HG03432 (cell line): Measurements from ENCODE around the gene NDUFAB1.
"Not testable (repeated sequence)": the region's sequence is repeated elsewhere in the genome, so short reads cannot be mapped to it uniquely, and the experiment has no call there.

Experiments used
- ATAC-seq: cut with Tn5 transposase; IDR thresholded peaks from one replicate; pipeline ENCODE4 v1.9.1; 2021; ENCODE audit warnings: mild to moderate bottlenecking, moderate library complexity; ENCODE audit not compliant: unreplicated experiment

Gene NDUFAB1

DNA sequence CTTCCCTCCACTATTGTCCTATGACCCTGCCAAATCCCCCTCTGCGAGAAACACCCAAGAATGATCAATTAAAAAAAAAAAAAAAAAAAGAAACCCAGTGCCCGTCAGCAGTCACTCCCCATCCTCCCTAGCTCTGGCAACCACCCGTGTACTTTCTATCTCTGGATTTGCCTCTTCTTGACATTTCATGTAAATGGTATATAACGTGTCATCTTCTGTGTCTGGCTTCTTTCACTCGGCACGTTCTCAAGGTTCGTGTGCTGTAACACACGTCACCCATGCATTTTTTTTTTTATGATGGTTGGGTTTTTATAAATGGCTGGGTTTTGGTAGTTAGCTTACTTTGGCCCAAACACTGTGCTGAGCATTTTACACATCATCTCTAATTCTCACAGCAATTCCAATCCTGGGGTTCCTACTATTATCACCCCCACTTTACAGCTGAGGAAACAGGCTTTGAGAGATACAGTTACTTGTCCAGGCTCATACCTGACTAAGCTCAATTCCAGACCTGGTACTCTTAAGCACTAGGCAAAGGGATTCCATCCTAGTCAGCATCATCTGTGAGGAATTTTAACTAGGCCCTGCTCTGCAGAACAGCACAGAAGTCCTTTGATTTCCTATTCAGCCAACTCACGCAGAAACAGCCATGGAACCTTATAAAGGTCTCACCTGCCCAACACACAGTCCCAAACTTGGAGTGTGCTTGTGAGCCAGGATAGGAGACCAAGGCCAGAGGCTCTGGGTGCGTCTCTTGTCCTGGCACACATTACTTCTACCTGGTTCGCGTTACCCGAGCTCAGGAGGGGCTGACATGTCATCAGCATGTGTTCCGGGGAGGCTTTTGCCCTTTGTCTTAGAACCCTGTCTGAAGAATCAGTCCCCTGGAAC, 11.7 kb downstream of the NDUFAB1 start:
- ATAC-seq, result no peak

DNA sequence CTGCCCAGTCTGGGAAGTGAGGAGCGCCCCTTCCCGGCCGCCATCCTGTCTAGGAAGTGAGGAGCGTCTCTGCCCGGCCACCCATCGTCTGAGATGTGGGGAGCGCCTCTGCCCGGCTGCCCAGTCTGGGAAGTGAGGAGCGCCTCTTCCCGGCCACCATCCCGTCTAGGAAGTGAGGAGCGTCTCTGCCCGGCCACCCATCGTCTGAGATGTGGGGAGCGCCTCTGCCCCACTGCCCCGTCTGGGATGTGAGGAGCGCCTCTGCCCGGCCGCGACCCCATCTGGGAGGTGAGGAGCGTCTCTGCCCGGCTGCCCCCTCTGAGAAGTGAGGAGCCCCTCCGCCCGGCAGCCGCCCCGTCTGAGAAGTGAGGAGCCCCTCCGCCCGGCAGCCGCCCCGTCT, 12.8 kb downstream of the NDUFAB1 start:
- not testable (repeated sequence) for ATAC-seq

DNA sequence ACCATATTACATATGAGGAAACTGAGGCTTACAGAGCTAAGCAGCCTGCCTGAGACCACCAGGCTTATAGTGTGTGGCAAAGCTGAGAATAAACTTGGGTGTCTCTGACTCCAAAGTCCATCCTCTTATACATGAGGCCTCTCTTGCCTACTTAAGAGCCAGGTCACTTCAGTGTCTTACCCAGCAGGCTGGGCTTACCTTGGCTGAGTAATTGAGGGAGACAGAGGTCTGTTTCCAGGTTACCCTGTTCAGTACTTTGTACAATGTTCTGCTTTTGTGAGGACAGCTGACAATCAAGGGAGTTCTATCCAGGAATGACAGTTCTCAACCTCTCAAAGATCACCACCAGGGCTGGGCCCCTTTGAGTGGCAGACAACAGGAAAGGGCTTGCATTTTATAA, 14.4 kb downstream of the NDUFAB1 start:
- no peak for ATAC-seq

DNA sequence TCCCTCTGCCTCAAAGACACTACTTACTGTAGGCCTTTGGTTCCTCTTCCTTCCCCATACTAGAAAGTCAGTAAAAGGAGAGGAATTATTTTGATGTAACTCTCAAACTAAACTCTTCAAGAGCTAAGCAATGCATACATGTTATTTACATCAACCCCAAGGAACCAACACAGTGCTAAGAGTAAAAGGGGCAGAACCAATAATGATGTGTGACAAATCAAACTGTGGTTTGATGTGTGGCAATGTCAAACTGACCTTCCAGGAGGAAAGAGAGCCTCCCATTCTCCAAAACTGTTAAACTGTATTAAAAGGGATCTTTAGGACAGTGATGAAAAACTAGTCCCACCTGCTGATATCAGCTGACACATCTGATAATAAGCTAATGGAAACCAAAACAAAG, 15.7 kb downstream of the NDUFAB1 start:
- no peak for ATAC-seq

DNA sequence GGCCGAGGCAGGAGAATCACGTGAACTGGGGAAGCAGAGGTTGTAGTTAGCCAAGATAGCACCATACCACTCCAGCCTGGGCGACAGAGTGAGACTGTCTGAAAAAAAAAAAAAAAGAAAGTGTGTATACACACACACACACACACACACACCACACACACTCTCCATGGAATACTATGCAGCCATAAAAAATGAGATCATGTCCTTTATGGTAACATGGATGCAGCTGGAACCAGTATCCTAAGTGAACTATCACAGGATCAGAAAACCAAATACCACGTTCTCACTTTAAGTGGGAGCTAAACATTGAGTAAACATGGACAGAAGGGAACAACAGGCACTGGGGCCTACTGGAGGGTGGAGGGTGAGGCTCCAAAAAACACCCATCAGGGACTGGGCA, 16.7 kb downstream of the NDUFAB1 start:
- no peak for ATAC-seq

DNA sequence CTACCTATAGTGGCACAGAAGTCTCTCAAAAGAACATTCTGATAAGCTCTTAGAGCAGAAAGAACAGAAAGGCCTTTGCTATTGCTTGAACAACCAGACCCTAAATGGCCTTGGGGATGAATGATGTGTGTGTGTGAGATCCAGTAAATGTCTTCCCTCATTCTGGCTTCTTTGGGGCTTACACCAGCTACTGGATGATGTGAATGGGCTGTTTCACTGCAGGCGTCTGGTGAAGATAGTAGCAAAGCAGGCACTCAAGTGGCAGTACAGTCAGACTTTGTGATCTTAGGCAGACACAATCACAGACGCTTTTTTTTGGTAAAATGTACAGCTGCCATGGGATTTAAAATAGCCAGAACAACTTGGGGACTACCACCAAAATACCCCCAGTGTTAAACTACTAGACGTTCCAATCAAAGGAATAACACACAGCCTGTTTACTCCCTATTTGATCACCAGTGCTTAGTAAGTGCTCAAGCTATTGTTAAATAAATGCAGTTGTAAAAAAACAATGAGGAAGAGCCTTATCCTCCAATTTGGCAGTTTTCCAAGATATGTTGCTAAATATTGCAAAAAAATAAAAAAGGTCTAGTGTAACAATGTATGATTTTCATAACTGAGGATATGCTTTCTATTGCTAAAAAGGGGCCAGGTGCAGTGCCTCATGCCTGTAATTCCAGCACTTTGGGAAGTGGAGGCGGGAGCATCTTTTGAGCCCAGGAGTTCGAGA, 17.9 kb downstream of the NDUFAB1 start:
- no peak for ATAC-seq

DNA sequence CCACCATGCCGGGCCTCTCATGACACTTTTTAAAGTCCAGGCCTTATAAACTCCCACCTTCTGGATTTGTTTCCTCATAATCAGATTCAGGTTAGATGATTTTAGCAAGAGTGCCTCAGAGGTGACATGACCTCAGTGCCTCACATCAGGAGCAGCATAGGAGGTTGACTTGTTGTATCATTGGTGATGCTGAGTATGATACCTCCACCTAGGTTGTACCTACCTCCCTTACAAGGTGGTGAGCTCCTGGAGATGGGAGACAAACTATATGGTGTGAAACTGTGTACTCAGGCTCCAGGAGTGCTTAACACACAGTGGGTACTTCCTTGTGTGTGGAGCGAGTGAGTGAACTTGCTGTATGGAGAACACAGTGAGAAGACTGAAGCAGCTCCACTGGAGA, 18.6 kb downstream of the NDUFAB1 start:
- ATAC-seq, result no peak

DNA sequence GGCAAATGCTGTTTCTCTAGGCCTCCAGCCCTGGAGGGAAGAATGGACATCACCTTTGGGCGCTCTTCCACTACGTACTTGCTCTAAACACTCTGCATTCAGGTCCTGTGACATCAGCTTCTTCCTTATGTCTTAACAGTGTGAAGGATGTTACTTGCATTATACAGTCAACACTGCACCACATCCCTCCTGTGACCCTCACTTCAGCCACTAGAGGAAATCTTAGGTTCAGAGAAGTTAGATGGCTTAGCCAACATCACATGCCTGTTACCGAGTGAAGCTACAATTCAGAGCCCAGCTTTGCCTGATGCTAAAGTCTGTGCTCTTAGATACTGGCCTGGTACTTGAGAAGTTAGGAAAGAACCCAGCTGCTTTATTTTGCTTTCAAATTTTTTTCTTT, 20.3 kb downstream of the NDUFAB1 start:
- ATAC-seq, result no peak

DNA sequence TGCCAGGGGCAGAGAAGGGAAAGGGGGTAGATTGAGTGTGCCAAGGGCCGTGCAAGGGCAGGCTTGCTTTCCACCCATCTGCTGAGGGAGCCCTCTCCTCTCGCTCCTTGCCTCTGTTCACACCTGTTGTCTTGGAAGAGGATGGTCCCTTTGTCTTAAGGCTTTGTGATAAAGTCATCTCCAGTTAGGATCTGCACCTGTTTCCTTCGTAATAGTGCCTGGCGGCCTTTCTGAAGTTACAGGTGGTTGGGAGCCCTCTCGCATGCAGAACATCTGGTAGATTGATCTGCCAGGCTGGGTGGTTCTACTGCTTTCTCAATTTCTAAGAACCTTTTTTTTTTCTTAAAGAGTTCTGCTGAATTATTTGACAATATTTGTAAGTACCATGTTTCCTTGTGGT, 22.3 kb downstream of the NDUFAB1 start:
- no peak for ATAC-seq

DNA sequence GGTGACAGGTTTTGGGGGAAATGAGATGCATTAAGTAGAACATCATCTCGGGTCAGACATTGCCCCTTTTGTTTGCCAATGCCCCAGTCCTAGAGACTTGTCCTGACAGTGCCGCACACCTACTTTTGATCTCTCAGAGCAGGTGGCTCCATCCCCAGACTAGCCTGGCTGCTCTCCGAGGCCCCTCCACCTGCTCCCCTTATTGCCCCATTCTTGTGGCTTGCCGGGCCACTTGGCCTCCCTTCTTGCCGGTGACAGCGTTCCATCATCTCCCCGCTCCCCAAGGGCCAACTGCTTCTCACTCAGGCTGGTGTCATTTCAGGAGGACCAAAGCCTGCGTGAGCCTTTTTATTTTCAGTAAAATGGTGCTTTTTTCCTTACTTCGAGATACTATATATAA, 23.7 kb downstream of the NDUFAB1 start:
- no peak for ATAC-seq

DNA sequence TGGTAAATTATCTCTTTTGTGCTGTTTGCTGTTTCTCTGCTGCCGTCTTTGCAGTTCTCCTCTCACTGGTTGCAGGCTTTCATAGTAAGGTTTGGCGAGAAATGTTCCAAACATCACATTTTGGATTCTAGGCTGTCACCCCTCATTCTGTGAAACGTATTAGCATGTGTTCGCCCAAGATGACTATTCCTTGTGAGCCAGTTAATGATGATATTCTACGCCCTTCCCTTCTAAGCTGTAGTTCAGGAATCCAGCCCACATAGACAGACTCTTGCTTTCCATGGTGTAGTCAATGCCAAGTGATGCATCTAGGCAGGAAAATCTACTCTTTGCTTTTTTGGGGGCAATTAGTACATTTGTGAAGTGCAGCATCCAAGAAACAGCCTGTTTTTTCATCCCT, 24.2 kb downstream of the NDUFAB1 start:
- ATAC-seq, result no peak

DNA sequence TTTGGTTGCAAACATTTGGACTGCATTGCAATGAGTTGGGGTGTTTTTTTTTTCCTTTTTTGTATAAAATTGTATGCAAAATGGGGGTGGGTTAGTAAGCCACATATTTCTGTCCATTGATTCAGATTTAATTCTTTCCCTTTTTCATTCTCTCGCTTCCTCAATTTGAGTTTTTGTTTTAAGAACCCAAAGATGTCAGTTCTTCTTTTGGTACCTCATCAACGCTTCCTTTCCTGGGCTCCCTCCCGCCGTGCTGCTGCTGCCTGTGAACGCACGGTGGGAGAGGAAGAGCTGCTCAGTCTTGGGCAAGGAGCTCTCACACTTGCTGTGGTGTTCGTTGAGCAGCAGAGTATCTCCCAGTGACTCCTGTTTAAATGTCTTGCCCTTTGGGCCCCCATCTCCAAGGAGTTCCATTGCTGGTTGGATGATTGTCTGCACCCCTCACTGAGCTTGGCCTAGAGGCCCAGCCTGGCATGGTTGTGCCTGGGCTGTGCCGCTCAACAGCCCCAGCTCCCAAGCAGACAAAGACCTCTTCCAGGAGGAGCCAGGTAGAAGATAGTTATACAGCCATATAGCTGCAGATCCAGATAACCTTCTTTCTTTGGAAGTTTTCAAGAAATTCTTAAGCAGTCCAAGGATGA, 25.0 kb downstream of the NDUFAB1 start:
- no peak for ATAC-seq

DNA sequence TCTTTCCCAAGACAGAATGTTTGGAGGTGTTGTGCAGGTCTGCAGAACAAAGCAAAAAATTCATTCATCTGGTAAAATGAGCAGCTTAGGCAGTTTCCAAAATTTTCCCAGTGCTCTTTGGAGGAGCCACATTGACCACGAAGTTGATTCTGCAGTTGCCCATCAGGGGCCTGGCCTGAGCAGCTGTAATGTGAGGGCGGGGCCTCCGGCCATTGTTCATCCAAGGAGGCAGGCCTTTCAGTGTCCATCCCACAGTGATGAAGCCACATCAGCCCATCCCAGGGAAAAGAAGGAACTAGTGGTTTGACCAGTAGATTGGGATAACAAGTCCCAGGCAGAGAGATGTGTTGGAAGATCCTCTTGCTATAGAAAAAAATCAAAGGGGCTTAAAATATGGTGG, 28.5 kb downstream of the NDUFAB1 start:
- no peak for ATAC-seq

DNA sequence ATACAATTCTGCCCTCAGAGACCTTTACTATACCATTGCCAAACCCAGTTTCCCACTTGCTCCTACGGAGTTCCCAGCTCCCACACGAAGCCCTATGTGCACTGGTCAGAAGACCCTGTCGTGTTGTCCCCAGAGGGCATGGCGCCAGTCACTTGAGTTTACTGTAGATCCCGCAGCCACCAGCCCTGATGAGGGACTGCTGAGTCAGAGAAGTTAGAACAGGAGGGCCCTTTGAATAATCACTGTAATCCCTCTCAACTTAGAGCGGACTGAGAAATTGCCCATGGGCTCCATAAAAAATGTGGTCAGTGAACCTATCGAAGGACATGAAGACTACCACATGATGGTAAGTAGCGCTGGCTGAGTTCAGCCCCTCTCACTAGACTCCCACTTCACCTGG, 29.4 kb downstream of the NDUFAB1 start:
- no peak for ATAC-seq

DNA sequence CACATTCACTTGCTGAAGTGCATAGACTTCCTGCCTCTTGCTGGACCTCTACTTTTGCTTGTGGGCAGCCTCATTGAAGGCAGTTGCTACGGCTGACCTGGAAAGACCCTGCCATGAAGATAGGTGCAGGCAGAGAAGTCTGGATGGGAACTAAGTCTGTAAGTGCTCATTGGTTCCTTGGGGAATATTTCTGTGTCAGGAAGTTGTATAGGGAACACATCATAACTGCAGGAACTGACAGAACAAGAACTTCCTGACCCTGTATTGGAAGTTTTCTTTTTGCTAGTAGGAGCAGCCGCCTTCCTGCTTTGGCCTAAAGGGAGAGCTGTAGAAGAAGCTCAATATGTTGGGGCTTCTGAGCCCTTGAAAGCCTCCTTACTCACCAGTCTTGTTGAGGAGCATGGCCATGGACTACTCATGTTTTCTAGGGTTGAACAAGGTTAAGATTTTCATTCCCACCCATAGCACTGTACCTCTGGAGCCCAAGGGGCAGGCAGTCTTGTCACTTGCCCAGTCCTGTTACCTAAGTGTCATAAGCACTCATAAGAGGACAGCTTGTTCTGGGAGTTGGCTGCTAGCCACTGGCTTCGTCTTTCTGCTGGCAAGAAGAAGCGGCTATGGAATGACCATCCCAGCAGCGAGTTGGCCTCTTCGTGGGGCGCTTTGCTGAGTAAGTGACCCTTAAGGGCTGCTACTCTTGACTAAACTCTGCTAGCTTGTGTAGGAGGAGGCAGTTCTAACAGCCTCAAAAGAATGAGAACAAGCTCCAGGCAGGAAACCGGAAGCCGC, 31.3 kb downstream of the NDUFAB1 start:
- ATAC-seq, result no peak

DNA sequence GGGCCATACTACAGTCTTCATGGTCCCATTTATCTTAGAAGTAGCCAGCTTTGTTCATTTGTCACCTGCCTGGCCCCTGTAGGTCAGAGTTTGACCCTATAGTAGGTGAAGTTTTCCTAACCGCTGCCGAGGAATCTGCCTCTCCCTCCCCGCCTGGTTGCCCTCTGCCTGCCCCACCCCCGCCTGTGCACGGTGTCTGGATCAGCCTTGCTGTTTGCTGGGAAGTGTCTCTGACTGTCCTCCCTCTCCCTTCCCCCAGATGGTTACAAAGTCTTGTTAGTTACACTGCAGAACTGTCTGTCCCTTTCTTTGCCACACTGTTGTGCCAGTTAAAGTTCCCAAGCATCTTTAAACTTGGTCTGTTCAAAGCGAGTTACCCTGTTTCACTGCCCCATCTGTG, 32.9 kb downstream of the NDUFAB1 start:
- ATAC-seq, result no peak

DNA sequence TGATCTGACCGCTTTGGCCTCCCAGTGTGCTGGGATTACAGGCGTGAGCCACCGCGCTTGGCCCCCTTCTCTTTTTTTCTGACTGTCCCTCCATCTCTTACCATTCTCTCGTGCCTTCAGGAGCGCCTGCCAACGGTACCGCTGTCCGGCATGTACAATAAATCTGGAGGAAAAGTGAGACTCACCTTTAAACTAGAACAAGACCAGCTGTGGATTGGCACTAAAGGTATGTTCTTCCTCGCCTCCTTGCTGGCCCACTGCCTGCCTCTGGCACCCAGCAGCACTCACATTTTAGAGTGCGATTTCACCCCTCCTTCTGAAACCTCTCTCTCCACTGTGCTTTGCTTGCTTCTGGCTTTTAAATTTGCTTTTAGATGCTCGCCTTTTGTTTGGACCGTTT, 33.6 kb downstream of the NDUFAB1 start:
- ATAC-seq, result no peak

DNA sequence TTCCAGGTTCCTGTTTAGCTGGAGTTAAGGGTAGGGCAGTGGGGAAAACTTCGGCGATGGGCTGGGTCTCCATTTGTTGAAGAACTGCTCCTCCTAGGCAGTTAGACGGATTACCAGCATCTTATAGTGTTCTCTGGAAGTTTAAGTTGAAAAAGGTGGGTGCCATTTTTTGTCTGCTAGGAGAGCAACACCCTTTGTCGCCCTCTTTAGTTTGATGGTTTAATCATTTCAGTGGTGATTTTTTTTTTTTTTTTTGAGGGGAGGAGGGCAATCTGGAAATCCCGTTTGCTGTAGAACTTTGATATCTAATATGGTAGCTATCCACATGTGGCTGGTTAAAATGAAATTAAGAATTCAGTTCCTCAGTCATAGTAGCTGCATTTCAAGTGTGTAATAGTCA, 34.5 kb downstream of the NDUFAB1 start:
- ATAC-seq, result no peak

DNA sequence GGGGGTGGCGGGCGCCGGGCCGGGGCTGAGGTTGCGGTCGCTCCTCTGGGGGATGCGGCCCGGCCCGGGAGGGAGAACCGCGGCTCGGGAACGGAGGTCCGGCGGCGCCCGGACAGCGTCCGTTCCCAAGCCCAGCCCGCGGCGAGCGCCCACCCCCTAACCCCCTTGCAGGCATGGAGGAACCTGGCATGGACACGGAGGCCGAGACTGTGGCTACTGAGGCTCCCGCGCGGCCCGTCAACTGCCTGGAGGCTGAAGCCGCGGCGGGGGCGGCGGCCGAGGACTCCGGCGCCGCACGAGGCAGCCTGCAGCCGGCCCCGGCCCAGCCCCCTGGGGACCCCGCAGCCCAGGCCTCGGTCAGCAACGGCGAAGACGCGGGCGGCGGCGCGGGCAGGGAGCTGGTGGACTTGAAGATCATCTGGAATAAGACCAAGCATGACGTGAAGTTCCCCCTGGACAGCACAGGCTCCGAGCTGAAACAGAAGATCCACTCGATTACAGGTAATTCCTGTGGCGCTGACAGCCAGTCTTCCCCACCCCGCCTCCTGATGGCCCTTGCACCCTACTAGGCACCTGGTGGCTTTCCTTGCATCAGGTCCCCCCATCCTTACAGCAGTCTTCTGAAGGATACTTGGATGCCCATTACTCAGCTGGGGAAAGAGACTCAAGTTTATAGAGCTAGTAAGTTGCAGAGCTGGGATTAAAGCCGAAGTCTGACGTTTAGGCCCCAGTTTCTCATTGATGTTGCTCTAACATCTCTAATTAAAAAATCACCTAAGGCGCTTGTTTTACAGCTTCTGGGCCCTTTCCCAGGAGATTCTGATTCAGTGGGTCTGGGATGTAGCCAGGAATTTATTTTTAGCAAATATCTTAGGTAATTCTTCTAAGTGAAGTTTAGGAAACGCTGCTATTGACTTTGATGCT, 38.1 kb downstream of the NDUFAB1 start:
- ATAC-seq, result peak; percentile 11
